ENCODE data around the gene CHD5.

CHD5 gene

DNA sequence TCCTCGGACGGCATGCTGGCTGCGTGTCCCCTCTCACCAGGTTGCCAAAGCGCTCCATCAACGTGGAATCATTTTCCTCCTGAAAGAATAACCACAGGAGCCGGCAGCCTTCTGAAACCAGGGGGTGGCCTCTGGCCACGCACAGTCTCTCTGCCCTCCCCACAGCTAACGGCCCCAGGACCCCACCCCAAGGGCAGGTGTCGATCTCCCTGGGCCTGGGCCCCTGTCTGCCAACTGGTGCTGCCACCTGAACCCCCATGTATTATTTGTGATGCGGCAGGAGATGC lies 88.4 kb downstream of the CHD5 start:
- Histone ChIP-seq H3K27me3 (ENCODE audit: insufficient read depth, low read length) (no peaks in the 10 kb centered on the region), H3K36me3 (ENCODE audit: insufficient read depth, low read length) (no peaks in the 10 kb centered on the region), H3K27ac (ENCODE audit: low read depth, low read length) (no peak overlapping the region), H3K4me3 (ENCODE audit: low read depth, low read length) (no peak overlapping the region), H2AFZ (ENCODE audit: low read length, unreplicated experiment) (no peak overlapping the region), H3K4me1 (ENCODE audit: control insufficient read depth, insufficient read depth, low read length, unreplicated experiment) (no peaks in the 10 kb centered on the region), H3K79me2 (ENCODE audit: control insufficient read depth, insufficient read depth, low read length, unreplicated experiment) (no peaks in the 10 kb centered on the region)

DNA sequence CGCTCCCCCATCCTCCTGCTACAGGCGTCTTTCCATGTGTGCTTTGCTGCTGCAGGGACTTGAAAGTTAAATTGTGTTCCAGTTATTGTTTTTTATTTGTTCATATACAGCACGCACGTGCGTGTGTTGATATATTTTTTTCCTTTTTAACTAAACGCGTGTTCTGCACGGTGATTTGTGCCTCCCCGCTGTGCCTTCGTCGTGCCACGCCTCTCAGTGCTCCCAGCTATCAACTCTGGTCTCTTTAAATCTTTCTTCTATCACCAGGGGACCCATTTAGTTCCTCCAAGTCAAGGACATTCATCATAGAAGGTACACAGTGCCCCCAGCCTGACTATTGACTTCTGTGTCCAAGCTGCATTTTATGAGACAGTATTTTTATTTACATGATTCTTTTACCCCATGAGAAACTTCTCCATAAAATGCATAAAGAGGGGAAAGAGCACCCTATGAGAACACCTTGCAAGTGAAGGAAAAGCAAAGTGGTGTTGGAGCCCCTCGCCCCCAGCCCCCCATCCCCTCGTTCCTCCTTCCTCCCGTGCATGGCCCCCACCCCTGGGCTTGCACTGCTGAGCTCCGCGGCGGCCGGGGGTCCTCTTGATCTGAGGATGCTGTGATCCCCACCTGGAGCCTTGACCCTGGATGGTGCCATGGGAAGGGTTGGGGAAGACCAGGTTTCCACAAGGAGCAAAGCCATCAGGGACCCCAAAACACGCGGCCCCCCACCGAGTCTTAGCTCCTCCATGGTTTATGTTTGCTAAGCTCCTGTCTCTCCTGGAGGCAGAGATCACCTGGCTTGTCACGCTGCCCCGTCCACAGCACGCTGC lies 88.9 kb downstream of the CHD5 start:
- H3K4me1 ChIP-seq (ENCODE audit: control insufficient read depth, insufficient read depth, low read length, unreplicated experiment) = no peaks in the 10 kb centered on the region

DNA sequence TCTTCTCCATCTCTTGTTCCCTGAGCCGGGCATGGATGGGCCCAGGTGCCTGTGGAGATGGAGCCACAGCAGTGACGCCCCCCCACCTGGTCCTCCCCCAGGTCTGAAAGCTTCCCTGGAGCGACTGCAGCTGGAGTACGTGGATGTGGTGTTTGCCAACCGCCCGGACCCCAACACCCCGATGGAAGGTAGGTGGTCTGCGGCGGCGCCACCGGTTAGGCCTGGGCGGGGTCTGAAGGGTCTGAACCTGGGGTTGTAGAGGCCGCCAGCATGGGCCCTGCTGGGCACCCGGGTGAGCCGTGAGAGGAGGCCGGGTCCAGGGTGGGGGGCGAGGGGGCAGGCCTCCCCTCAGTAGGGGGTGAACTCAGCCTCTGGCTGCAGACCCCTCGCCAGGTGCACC lies 89.8 kb downstream of the CHD5 start:
- Histone ChIP-seq H3K4me1 (ENCODE audit: control insufficient read depth, insufficient read depth, low read length, unreplicated experiment) (no peaks in the 10 kb centered on the region), H2AFZ (ENCODE audit: low read length, unreplicated experiment) (no peak overlapping the region), H3K36me3 (ENCODE audit: insufficient read depth, low read length) (no peaks in the 10 kb centered on the region), H3K27ac (ENCODE audit: low read depth, low read length) (no peak overlapping the region), H3K27me3 (ENCODE audit: insufficient read depth, low read length) (no peaks in the 10 kb centered on the region), H3K79me2 (ENCODE audit: control insufficient read depth, insufficient read depth, low read length, unreplicated experiment) (no peaks in the 10 kb centered on the region), H3K4me3 (ENCODE audit: low read depth, low read length) (no peak overlapping the region)

More for the DNA sequence above, 88.9 kb downstream of the CHD5 start:
- Histone ChIP-seq H3K36me3 (ENCODE audit: insufficient read depth, low read length) (no peaks in the 10 kb centered on the region), H3K27ac (ENCODE audit: low read depth, low read length) (no peak overlapping the region), H3K27me3 (ENCODE audit: insufficient read depth, low read length) (no peaks in the 10 kb centered on the region), H2AFZ (ENCODE audit: low read length, unreplicated experiment) (no peak overlapping the region), H3K79me2 (ENCODE audit: control insufficient read depth, insufficient read depth, low read length, unreplicated experiment) (no peaks in the 10 kb centered on the region), H3K4me3 (ENCODE audit: low read depth, low read length) (no peak overlapping the region)

DNA sequence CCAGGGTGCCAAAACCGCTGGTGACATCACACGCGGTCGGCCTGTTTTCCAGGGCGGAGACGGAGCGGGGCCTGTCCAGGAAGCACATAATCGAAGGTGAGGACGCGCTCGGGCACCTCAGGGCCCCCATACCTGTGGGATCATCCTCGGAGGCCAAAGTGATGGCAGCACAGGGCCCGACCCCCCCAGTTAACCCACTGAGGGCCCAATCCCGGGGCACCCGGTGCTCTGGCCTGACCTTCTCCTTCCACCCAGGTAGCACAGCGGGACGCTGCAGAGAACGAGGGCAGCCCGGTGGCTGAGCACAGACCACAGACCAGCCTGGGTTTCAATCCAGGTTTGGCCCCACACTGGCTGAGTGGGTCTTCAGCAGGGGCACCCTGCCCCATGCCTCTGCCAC lies 91.2 kb downstream of the CHD5 start:
- H3K79me2 ChIP-seq (ENCODE audit: control insufficient read depth, insufficient read depth, low read length, unreplicated experiment) = no peaks in the 10 kb centered on the region
- H3K4me1 ChIP-seq (ENCODE audit: control insufficient read depth, insufficient read depth, low read length, unreplicated experiment) = no peaks in the 10 kb centered on the region
- no peaks in the 10 kb centered on the region for H3K36me3 ChIP-seq (ENCODE audit: insufficient read depth, low read length)
- H3K4me3 ChIP-seq (ENCODE audit: low read depth, low read length) = no peak overlapping the region
- no peak overlapping the region for H3K27ac ChIP-seq (ENCODE audit: low read depth, low read length)
- H3K27me3 ChIP-seq (ENCODE audit: insufficient read depth, low read length) = no peaks in the 10 kb centered on the region
- no peak overlapping the region for H2AFZ ChIP-seq (ENCODE audit: low read length, unreplicated experiment)

DNA sequence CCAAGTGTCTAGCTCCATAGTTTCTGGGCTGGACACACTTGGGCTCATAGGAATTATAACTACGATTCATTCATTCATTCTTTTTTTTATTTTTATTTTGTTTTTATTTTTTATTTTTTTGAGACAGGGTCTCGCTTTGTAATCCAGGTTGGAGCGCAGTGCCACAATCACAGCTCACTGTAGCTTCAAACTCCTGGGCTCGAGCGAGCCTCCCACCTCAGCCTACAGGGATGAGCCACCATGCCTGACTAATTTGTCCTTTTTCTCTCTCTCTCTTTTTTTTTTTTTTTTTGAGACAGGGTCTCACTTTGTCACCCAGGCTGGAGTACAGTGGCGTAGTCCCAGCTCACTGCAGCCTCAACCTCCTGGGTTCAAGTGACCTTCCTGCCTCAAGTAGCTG lies 92.2 kb downstream of the CHD5 start:
- Histone ChIP-seq H3K79me2 (ENCODE audit: control insufficient read depth, insufficient read depth, low read length, unreplicated experiment) (no peaks in the 10 kb centered on the region), H3K4me1 (ENCODE audit: control insufficient read depth, insufficient read depth, low read length, unreplicated experiment) (no peaks in the 10 kb centered on the region), H3K27ac (ENCODE audit: low read depth, low read length) (no peak overlapping the region), H3K27me3 (ENCODE audit: insufficient read depth, low read length) (no peaks in the 10 kb centered on the region), H2AFZ (ENCODE audit: low read length, unreplicated experiment) (no peak overlapping the region), H3K36me3 (ENCODE audit: insufficient read depth, low read length) (no peaks in the 10 kb centered on the region), H3K4me3 (ENCODE audit: low read depth, low read length) (no peak overlapping the region)

DNA sequence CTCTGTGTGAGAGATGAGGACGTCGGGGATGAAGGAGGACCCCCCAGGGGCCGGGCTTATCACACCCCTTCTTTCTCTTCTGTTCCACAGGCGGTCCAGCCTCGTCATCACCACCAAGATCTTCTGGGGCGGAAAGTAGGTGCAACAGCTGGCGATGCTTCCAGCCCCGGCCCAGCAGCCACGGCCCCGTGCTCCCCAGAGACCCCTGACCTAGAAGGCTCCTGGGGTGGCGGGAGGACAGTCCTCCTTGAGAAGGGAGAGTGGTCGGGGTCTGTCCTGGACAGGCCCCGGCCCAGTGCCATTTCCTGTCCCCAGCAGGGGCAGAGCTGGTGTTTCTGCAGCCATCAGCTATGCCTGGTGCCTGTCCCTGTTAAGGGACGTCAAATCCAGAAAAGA lies 92.7 kb downstream of the CHD5 start:
- Histone ChIP-seq H3K36me3 (ENCODE audit: insufficient read depth, low read length) (no peaks in the 10 kb centered on the region), H3K27ac (ENCODE audit: low read depth, low read length) (no peak overlapping the region), H3K27me3 (ENCODE audit: insufficient read depth, low read length) (no peaks in the 10 kb centered on the region), H3K4me1 (ENCODE audit: control insufficient read depth, insufficient read depth, low read length, unreplicated experiment) (no peaks in the 10 kb centered on the region), H2AFZ (ENCODE audit: low read length, unreplicated experiment) (no peak overlapping the region), H3K4me3 (ENCODE audit: low read depth, low read length) (no peak overlapping the region), H3K79me2 (ENCODE audit: control insufficient read depth, insufficient read depth, low read length, unreplicated experiment) (no peaks in the 10 kb centered on the region)

DNA sequence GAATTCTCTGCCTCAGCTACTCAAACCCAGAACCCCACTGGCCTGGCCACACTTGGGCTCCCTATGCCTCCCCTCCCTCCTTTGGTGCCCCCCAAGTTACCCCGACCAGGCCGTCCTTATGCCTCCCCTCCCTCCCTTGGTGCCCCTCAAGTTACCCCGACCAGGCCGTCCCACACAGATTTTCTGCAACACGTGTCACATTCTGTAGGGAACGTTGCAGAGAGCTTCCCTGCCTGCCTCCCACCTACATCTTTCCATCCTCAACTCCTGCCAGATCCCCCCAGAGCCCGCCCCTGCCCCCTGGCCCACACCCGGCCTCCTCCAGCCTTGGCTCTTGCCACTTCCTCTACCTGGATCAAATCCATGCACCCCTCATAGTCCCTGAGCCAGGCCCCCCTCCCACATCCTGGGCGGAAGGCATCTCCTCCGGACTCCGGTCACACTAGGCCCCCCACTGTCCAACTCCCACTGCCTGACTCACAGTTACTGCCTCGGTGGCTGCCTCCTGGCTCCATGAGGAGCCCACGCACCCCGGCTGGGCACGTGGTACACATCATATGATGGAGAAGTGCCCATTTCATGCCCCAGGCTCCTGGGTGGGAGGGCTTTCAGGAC lies 93.3 kb downstream of the CHD5 start:
- no peaks in the 10 kb centered on the region for H3K27me3 ChIP-seq (ENCODE audit: insufficient read depth, low read length)
- H3K79me2 ChIP-seq (ENCODE audit: control insufficient read depth, insufficient read depth, low read length, unreplicated experiment) = no peaks in the 10 kb centered on the region
- H3K4me1 ChIP-seq (ENCODE audit: control insufficient read depth, insufficient read depth, low read length, unreplicated experiment) = no peaks in the 10 kb centered on the region
- no peak overlapping the region for H2AFZ ChIP-seq (ENCODE audit: low read length, unreplicated experiment)
- H3K36me3 ChIP-seq (ENCODE audit: insufficient read depth, low read length) = no peaks in the 10 kb centered on the region
- no peak overlapping the region for H3K4me3 ChIP-seq (ENCODE audit: low read depth, low read length)
- no peak overlapping the region for H3K27ac ChIP-seq (ENCODE audit: low read depth, low read length)

DNA sequence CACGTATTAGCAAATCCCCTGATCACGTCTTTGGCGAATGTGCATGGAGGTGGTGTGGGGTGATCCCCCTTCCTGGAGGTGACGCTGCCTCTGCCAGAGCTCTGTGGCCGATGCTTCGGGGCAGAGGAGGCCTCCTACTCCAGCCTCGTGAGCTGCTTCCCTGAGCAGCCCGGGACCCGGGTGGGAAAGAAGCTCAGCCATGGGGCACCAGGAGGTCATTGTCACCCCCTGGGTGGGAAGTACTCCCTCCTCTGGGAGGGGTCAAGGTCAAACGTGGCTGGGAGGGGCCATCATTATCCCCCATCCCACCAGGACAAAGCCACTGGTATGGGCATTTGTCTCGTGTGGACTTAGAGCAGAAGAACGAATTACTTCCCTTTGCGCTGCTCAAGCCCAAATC lies 93.8 kb downstream of the CHD5 start:
- Histone ChIP-seq H2AFZ (ENCODE audit: low read length, unreplicated experiment) (no peak overlapping the region), H3K4me1 (ENCODE audit: control insufficient read depth, insufficient read depth, low read length, unreplicated experiment) (no peaks in the 10 kb centered on the region), H3K79me2 (ENCODE audit: control insufficient read depth, insufficient read depth, low read length, unreplicated experiment) (no peaks in the 10 kb centered on the region), H3K36me3 (ENCODE audit: insufficient read depth, low read length) (no peaks in the 10 kb centered on the region), H3K27ac (ENCODE audit: low read depth, low read length) (no peak overlapping the region), H3K27me3 (ENCODE audit: insufficient read depth, low read length) (no peaks in the 10 kb centered on the region), H3K4me3 (ENCODE audit: low read depth, low read length) (no peak overlapping the region)

DNA sequence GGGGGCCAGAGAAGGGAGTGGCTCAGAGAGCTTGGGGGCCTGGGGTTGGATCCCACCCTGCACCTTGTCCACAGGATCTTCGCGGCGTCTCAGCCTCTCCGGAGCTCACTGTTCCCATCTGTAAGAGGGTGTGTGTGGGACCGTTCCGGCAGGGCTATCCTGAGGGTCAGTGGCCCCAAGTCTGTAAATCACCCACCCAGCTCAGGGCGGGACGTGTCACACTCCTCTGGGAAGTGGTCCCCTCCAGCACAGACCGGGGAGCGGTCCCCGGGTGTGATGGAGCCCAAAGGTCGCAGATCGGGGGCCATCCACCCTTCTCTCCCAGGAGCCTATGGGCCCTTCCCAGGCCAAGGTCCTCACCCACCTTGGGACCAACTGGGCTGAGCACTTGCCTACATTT lies 94.5 kb downstream of the CHD5 start:
- Histone ChIP-seq H3K27me3 (ENCODE audit: insufficient read depth, low read length) (no peaks in the 10 kb centered on the region), H3K79me2 (ENCODE audit: control insufficient read depth, insufficient read depth, low read length, unreplicated experiment) (no peaks in the 10 kb centered on the region), H3K36me3 (ENCODE audit: insufficient read depth, low read length) (no peaks in the 10 kb centered on the region)

DNA sequence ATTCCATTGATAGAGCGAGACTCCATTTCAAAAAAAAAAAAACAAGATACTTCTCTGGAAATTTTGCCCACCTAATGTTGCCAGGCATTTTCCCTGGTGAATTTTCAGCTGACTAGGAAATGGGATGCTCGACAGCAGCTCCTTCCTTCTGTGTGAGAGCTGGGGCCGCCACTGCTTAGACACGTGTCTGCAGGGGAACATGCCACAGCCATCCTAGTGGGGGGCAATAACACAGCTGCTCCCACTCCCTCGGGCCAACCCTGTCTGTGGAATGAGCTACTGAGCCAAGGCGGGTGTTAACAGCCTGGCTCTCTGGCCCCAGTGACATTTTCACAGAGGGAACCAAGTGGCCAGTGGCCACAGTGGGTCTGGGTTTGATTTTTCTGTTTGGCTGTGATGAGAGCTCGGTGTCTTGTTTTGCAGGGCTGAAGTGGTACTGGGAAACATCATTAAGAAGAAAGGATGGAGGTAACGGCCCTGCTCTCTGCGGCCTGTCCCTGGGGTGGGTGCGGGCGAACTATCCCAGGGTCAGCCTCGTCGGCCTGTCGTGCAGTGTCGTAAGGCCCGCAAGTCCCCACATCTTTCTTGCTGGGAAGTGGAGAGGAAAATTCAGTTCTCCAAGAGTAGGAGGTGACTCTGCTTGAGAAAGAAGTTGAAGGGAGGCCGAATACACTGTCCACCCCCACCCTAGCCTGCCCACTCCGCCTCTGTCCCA lies 95.2 kb downstream of the CHD5 start:
- Histone ChIP-seq H3K4me3 (ENCODE audit: low read depth, low read length) (no peak overlapping the region), H3K36me3 (ENCODE audit: insufficient read depth, low read length) (no peaks in the 10 kb centered on the region), H3K4me1 (ENCODE audit: control insufficient read depth, insufficient read depth, low read length, unreplicated experiment) (no peaks in the 10 kb centered on the region)

More for the DNA sequence above, 94.5 kb downstream of the CHD5 start:
- Histone ChIP-seq H2AFZ (ENCODE audit: low read length, unreplicated experiment) (no peak overlapping the region), H3K4me1 (ENCODE audit: control insufficient read depth, insufficient read depth, low read length, unreplicated experiment) (no peaks in the 10 kb centered on the region), H3K4me3 (ENCODE audit: low read depth, low read length) (no peak overlapping the region), H3K27ac (ENCODE audit: low read depth, low read length) (no peak overlapping the region)

More for the DNA sequence above, 95.2 kb downstream of the CHD5 start:
- H3K79me2 ChIP-seq (ENCODE audit: control insufficient read depth, insufficient read depth, low read length, unreplicated experiment) = no peaks in the 10 kb centered on the region
- H3K27me3 ChIP-seq (ENCODE audit: insufficient read depth, low read length) = no peaks in the 10 kb centered on the region
- H2AFZ ChIP-seq (ENCODE audit: low read length, unreplicated experiment) = no peak overlapping the region
- H3K27ac ChIP-seq (ENCODE audit: low read depth, low read length) = no peak overlapping the region
